Testis (tissue), 2 donors: Measurements from ENCODE around the gene FOXL2NB.

Source experiments
- POLR2A ChIP-seq: fragments of 450-650 bp; IDR thresholded peaks from one replicate; pipeline ENCODE4 v1.6.1; 2017; ENCODE audit warnings: antibody characterized with exemption, mild to moderate bottlenecking, moderate library complexity
- TF ChIP-seq, protein P1 (sequence below), 3 experiments: fragments of 450-650 bp in 2 of 3; fragments of 200-600 bp in 1 of 3; sonication (generic) in 1 of 3; IDR thresholded peaks; one replicate each; pipeline ENCODE4 v1.5.1; 2016 to 2019; ENCODE audit warnings: antibody characterized with exemption in 3 of 3, mild to moderate bottlenecking in 2 of 3, moderate library complexity in 1 of 3

DNA sequence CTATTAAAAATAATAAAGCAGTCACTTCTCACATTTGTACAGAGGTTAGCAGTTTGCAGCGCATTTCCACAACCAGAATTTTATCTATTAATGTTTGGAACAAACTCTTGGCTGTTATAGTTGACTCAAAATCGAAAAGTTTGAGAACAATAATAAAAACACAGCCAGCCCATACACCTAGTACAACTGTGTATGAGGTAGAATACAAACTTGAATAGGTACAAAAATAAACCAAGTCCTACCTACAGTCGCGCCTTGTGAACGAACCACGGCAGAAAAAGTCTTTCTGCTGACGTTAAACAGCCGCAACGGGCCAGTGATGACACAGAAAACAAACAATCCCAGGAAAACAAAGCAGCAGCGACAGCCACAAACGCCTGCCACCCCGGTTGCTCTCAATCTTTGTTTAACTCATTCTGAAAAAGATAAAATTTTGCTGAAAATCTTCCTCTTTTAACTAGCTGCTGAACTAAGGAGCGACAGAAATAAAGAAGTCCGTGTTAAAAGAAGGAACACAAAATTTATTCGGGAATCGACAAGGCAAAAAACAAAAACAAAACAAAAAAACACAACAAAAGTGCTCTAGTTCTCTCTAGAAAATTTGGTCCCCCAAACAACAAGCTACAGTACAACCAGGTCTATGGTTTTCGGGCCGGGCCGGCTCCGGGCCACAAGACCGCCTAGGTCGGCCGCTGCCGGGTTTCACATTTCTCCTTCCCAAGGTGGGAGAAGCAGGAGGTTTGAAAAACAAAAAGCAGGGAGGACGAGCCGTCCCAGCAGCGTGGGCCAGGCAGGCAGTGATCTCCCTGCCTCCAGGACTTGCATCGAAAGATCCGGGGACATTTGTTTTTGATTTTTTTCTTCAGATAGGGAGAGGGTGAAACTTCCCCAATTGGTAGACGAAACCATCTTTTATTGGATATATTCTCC lies 3.0 kb upstream of the FOXL2NB start:
- no peak for TF ChIP-seq POLR2A
- TF ChIP-seq, protein P1, sequence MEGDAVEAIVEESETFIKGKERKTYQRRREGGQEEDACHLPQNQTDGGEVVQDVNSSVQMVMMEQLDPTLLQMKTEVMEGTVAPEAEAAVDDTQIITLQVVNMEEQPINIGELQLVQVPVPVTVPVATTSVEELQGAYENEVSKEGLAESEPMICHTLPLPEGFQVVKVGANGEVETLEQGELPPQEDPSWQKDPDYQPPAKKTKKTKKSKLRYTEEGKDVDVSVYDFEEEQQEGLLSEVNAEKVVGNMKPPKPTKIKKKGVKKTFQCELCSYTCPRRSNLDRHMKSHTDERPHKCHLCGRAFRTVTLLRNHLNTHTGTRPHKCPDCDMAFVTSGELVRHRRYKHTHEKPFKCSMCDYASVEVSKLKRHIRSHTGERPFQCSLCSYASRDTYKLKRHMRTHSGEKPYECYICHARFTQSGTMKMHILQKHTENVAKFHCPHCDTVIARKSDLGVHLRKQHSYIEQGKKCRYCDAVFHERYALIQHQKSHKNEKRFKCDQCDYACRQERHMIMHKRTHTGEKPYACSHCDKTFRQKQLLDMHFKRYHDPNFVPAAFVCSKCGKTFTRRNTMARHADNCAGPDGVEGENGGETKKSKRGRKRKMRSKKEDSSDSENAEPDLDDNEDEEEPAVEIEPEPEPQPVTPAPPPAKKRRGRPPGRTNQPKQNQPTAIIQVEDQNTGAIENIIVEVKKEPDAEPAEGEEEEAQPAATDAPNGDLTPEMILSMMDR (IDR thresholded peaks at IDR 0.05), result no peak
